Stimulated activated CD8-positive, alpha-beta memory T cell treated with anti-CD3 and anti-CD28 coated beads, Interleukin-4, amount 100 ng/mL, for 1 hour (primary cell): ENCODE results near the gene KRT35.

ENCODE experiments used
- DNase-seq, 2 donors: peaks; one replicate each; pipeline ENCODE4 v3.0.0-alpha.2; 2020; ENCODE audit warnings: low read depth in 2 of 2, low spot score in 1 of 2

KRT35 gene

GRCh38 chr17:41481036-41481435, at the start of gene KRT35:
TSS of gene KRT35 (minus strand) at chr17:41481151. CDS start at chr17:41481097, 54 bp downstream.
- DNase-seq: no peak

- no peak for DNase-seq
Observed at GRCh38 chr17:41530062-41531048, 49.4 kb upstream of the KRT35 start.

- DNase-seq: no peak
Observed at GRCh38 chr17:41529491-41529915, 48.6 kb upstream of the KRT35 start.

GRCh38 chr17:41528959-41529353, 48.0 kb upstream of the KRT35 start:
- no peak for DNase-seq

- no peak for DNase-seq
Observed at GRCh38 chr17:41527063-41528023, 46.4 kb upstream of the KRT35 start.

GRCh38 chr17:41524261-41524660, 43.3 kb upstream of the KRT35 start:
- DNase-seq: no peak

DNA sequence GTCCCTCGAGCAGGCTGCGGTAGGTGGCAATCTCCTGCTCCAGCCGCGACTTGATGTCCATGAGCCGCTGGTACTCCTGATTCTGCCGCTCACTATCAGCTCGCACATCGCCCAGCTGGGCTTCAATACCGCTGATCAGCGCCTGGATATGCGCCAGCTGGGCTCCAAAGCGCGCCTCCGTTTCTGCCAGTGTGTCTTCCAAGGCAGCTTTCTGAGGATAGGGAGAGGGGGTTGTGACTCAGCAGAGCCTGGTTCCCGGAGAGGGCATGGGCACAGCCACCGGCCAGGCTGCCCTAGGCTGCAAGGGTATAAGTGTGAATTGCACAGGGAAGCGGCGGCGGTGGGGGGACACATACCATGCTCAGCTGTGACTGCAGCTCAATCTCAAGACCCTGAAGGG, 42.8 kb upstream of the KRT35 start:
- no peak for DNase-seq

DNA sequence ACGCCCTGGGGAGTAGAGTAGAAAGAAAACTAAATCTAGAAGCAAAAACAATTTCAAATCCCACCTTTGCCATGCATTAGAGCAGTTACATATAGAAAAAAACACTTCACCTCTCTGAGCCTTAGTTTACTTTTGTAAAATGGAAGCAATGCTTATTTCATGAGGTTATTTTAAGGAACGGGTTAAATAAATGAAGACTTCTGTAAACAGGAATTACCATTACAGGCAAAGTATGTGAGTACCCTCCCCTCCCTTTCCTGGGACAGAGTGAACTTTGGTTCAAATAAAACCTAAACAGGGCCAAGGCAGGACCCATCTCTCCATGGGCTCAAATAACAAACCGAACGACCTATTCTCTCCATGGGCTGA, 42.3 kb upstream of the KRT35 start:
- no peak for DNase-seq

DNA sequence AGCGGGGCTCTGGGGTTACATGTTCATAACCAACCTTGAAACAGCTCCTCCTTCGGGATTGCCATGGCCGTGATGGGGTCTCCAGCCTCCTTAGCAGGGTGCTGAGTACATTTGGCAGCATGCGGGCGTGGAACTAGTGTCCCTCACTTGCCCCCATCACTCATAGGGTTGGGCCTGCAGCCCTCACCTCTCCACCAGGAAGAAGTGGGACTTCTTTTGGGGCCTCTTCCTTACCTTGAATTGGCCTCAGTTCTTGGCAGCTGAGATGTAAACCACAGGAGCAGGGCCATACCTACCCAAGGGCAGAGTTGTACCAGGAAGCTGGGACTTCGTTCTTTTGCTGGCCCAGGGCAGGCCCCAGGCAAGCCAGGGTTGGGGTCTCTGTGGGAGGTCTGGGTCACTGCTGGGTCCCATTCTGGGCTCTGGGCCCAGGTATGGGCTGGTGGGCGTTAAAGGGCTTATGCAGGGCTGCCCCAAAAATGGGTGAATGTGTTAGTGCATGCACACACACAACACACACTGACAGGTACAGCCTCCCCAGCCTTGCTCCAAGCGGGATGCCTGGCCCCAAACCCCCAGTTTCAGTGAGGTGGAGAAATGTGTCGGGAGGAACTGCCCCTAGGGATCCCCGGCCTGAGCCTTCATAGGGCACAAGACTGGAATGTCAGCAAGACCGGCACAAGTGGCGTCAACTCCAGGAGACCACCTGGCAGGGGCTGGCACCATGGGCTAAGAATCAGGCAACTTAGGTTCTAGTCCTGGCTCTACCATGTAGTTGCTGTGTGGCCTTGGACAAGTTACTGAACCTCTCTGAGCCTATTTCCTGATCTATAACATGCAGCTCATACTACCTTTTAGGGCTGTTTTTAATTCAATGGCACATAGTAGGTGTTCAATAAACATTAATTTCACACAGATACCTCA, 41.6 kb upstream of the KRT35 start:
- DNase-seq: no peak

DNA sequence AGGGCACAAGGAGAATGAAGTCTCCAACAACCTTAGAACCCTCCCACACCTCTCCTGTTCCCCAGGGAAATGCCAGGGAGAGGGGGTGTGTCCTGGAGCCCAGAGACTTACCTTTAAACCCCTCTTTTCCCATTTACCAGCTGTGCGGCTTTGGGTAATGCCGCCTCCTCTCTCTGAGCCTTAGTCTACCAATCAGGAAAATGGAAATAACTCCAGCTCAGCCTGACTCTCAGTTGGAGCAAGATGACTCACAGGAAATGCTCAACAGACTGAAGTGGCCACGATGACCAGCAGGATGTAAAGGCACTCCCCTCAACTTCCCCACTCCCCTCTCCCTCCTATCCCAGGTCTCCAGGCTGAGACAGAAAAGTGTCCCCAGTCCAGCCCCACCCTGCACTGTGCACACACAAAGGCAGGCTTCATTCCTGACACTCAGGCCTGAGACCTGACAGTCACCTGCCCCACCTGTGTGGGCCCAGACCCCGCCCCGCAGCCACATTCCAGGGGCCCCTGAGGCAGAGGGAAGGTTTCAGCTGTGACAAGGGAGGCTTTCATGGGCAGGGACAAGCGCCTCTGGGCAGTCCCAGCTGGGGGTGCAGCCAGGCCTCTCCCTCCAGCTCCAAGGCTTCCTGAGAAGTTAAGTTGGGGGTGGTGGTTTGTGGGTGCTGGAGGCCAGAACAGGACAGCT, 40.8 kb upstream of the KRT35 start:
- no peak for DNase-seq

- DNase-seq: no peak
Observed at GRCh38 chr17:41520821-41521521, 40.0 kb upstream of the KRT35 start.

DNA sequence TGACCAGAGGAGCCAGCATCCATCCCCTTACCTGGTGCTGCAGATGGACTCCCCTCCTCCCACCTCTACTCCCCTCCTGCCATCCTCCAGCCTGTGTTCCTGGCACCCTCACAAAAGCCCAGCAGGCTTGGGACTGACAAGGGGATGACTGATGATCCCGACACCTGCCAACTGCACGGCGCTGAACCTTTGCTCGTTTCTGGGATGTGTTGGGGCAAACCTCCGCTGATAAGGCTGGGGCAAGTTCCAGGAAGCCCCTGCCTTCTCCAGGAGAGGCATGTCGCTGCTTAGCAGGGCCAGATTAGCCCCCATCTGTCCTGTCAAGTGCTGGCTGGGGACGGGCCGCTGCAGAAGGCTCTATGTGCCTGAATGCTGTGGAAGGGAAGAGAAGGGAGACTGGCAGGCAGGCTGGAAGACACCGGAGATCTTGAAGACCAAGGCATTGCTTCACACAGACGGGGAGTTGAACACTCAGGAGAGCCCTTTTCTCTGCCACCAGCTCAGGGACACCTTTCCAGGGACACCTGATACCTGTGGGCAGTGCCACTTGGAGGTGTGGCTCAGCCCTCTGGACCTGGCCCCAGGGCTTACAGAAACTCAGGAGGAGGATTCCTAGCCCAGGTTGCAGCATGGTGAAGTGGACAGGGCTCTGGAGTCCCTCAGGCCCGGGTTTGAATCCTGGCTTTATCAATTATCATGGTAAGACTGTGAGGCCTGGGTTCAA, 38.7 kb upstream of the KRT35 start:
- DNase-seq: no peak

- no peak for DNase-seq
Observed at GRCh38 chr17:41518789-41519449, 38.0 kb upstream of the KRT35 start, which contains the start of gene KRT15. TSS of gene KRT15 (minus strand) at chr17:41518890. CDS start at chr17:41518827, 63 bp downstream.

GRCh38 chr17:41518031-41518430, 37.1 kb upstream of the KRT35 start:
- DNase-seq: no peak

GRCh38 chr17:41516830-41517283, 35.9 kb upstream of the KRT35 start:
- no peak for DNase-seq

- no peak for DNase-seq
Observed at GRCh38 chr17:41516147-41516829, 35.3 kb upstream of the KRT35 start.

DNA sequence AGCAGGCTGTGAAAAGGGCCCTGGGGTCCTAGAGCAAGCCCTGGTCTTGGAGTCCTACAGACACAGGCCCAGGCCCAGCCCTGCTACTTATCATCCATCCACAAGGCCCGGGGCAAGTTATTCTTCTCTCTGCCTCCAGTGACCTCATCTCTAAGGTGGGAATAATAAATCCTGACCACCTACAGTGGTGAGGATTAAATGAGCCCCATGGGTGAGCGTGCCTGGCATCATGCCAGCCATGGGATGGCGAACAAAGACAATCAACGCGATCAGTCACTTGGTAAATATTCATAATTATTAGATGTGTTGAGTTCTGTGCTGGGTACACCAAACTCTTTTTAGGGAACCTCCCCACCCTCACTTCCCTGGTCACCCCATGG, 32.2 kb upstream of the KRT35 start:
- DNase-seq: no peak
